ENCODE data around the gene SMG9. TPM values are rescaled to one million over a fixed set of nuclear protein-coding genes. Genes with fewer than 3 reads are reported as not detected.

SMG9 gene
- total and polyA plus RNA-seq, 8 donors = 6.6 to 23.0 (median 13.1) TPM

DNA sequence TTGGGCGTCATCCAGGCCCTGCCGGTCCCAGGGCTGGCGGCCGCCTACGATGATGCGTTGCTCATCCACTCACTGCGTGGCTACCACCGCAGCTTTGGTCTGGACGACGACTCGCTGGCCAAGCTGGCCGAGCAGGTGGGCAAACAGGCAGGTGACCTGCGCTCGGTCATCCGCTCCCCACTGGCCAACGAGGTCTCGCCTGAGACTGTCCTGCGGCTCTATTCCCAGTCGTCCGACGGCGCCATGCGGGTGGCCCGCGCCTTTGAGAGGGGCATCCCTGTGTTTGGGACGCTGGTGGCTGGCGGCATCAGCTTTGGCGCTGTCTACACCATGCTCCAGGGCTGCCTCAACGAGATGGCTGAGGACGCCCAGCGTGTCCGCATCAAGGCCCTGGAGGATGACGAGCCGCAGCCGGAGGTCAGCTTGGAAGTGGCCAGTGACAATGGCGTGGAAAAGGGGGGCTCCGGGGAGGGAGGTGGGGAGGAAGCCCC is 35.3 kb downstream of the SMG9 start:
- H3K27me3 ChIP-seq = no peaks in the 10 kb centered on the region
- DNase-seq (no peak), ATAC-seq (no peak), FAIRE-seq (no peak)
- no peak overlapping the region for H3K4me3 ChIP-seq
- no peaks in the 10 kb centered on the region for H3K9me3 ChIP-seq
- 78 to 88% methylated on average over 37 of the region's 37 CpGs for WGBS, 2 donors
- TF ChIP-seq, protein P1, sequence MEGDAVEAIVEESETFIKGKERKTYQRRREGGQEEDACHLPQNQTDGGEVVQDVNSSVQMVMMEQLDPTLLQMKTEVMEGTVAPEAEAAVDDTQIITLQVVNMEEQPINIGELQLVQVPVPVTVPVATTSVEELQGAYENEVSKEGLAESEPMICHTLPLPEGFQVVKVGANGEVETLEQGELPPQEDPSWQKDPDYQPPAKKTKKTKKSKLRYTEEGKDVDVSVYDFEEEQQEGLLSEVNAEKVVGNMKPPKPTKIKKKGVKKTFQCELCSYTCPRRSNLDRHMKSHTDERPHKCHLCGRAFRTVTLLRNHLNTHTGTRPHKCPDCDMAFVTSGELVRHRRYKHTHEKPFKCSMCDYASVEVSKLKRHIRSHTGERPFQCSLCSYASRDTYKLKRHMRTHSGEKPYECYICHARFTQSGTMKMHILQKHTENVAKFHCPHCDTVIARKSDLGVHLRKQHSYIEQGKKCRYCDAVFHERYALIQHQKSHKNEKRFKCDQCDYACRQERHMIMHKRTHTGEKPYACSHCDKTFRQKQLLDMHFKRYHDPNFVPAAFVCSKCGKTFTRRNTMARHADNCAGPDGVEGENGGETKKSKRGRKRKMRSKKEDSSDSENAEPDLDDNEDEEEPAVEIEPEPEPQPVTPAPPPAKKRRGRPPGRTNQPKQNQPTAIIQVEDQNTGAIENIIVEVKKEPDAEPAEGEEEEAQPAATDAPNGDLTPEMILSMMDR (IDR thresholded peaks at IDR 0.05) = no peak
- intact Hi-C loops (cut with DNase I) = no loop called here
- no peaks in the 10 kb centered on the region for H3K36me3 ChIP-seq
- no peaks in the 10 kb centered on the region for H3K4me1 ChIP-seq
- H3K27ac ChIP-seq = no peak overlapping the region

DNA sequence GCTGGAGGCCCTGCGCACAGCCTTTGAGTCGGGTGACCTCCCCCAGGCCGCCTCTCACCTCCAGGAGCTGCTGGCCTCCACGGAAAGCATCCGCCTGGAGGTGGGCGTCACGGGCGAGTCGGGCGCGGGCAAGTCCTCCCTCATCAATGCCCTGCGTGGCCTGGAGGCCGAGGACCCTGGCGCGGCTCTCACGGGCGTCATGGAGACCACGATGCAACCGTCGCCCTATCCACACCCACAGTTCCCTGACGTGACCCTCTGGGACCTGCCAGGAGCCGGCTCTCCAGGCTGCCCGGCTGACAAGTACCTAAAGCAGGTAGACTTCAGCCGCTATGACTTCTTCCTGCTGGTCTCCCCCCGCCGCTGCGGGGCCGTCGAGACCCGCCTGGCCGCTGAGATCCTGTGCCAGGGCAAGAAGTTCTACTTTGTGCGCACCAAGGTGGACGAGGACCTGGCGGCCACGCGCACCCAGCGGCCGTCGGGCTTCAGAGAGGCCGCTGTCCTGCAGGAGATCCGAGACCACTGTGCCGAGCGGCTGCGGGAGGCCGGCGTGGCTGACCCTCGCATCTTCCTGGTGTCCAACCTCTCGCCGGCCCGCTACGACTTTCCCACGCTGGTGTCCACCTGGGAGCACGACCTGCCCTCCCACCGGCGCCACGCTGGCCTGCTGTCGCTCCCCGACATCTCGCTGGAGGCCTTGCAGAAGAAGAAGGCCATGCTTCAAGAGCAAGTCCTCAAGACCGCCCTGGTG is 36.0 kb downstream of the SMG9 start:
- no peak overlapping the region for H3K4me3 ChIP-seq
- FAIRE-seq = no peak
- intact Hi-C loops (cut with DNase I) = no loop called here
- H3K36me3 ChIP-seq = no peaks in the 10 kb centered on the region
- TF ChIP-seq, protein P1 (IDR thresholded peaks at IDR 0.05) = no peak
- no peaks in the 10 kb centered on the region for H3K9me3 ChIP-seq
- 77 to 89% methylated on average over 60 of the region's 60 CpGs for WGBS, 2 donors
- DNase-seq = no peak
- H3K27me3 ChIP-seq = no peaks in the 10 kb centered on the region
- no peak overlapping the region for H3K27ac ChIP-seq
- no peaks in the 10 kb centered on the region for H3K4me1 ChIP-seq
- ATAC-seq = no peak

DNA sequence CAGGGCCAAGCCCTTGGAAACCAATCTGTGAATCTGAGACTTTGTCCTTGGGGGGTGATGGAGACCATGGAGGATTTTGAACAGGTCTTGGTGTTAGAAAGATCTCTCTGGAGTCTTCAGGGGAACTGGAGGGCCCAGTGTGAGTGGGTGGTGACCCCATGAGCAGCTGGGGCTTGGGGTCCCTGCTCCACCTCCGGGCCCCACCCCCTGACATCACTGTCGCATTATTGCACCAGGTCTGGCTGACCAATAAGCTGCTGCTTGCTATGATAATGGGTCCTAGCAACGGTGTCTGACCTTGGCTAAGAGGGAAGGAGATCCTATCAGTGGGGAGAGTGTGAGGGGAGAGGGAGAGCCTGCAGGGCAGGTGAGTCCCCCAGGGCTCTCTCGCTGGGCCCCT is 39.0 kb downstream of the SMG9 start, which contains the start of gene IRGC:
IRGC (plus strand) TSS at position 301 of the 400 bp plus-strand sequence. CDS start 2,483 bp downstream, outside the sequence.
- Histone ChIP-seq H3K4me3 (no peak within 1 kb of the TSS), H3K4me1 (no peaks in the 10 kb centered on the region), H3K27ac (no peak within 1 kb of the TSS), H3K36me3 (no peaks in the 10 kb centered on the region), H3K9me3 (no peaks in the 10 kb centered on the region), H3K27me3 (no peaks in the 10 kb centered on the region)
- TF ChIP-seq, protein P1 (IDR thresholded peaks at IDR 0.05) = no peak
- FAIRE-seq (no peak), ATAC-seq (no peak), DNase-seq (no peak)
- WGBS, 2 donors = 40 to 53% methylated on average over 4 of the region's 4 CpGs
- intact Hi-C loops (cut with DNase I) = no loop called here

DNA sequence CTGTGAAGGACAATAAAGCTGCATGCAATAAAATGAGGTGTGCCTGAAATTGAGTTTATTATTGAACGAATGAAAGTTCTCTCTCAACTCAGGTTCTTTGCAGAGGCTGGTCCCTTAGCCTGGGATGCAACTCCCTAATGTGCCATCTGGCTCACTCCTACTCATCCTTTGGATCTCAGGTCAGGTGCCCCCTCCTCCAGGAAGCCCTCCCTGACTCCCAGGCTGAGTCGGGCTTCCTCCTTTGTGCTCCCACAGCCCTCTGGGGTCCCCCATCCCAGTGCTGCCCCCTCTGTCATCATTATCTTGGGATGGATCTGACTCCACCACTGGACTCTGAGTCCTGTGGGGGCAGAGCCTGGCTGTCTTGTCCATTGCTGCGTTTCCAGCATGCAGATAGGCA is 41.6 kb downstream of the SMG9 start:
- DNase-seq = no peak
- no peak overlapping the region for H3K4me3 ChIP-seq
- H3K4me1 ChIP-seq = no peaks in the 10 kb centered on the region
- H3K27me3 ChIP-seq = no peaks in the 10 kb centered on the region
- TF ChIP-seq, protein P1 (IDR thresholded peaks at IDR 0.05) = no peak
- H3K9me3 ChIP-seq = no peaks in the 10 kb centered on the region
- H3K36me3 ChIP-seq = no peaks in the 10 kb centered on the region
- H3K27ac ChIP-seq = no peak overlapping the region
- ATAC-seq = no peak
- intact Hi-C loops (cut with DNase I) = no loop called here
- no peak for FAIRE-seq
- 47 to 74% methylated on average over 3 of the region's 3 CpGs for WGBS, 2 donors

DNA sequence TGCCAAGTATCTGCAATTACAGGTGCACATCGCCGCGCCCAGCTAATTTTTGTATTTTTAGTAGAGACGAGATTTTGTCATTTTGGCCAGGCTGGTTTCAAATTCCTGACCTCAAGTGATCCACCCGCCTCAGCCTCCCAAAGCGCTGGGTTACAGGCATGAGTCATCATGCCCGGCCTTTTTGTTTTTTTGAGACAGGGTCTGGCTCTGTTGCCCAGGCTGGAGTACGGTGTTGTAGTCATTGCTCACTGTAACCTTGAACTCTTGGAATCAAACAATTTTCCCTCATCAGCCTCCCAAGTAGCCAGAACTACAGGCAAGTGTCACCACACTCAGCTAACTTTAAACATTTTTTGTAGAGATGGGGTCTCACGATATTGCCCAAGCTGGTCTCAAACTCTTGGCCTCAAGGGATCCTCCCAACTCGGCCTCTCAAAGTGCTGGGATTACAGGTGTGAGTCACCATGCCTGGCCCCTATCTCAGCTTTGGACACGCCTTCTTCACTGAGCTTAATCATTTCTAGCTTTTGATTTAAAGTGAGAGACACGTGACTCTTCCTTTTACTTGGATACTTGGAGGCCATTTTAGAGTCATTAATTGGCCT is 42.9 kb downstream of the SMG9 start:
- Histone ChIP-seq H3K9me3 (no peaks in the 10 kb centered on the region), H3K4me3 (no peak overlapping the region), H3K27me3 (no peaks in the 10 kb centered on the region), H3K36me3 (no peaks in the 10 kb centered on the region), H3K27ac (no peak overlapping the region), H3K4me1 (no peaks in the 10 kb centered on the region)
- intact Hi-C loops (cut with DNase I) = no loop called here
- WGBS, 2 donors = 67 to 71% methylated on average over 12 of the region's 12 CpGs
- FAIRE-seq (no peak), ATAC-seq (no peak), DNase-seq (no peak)
- TF ChIP-seq, protein P1 (IDR thresholded peaks at IDR 0.05) = no peak

Measured in pancreas (tissue), 10 donors.